ENCODE measurements around the gene PACRG.

The PACRG gene

GRCh38 chr6:163335056-163335455 is 607.3 kb downstream of the PACRG start:
- DNase-seq (ENCODE audit: low read depth), result no peak

DNA sequence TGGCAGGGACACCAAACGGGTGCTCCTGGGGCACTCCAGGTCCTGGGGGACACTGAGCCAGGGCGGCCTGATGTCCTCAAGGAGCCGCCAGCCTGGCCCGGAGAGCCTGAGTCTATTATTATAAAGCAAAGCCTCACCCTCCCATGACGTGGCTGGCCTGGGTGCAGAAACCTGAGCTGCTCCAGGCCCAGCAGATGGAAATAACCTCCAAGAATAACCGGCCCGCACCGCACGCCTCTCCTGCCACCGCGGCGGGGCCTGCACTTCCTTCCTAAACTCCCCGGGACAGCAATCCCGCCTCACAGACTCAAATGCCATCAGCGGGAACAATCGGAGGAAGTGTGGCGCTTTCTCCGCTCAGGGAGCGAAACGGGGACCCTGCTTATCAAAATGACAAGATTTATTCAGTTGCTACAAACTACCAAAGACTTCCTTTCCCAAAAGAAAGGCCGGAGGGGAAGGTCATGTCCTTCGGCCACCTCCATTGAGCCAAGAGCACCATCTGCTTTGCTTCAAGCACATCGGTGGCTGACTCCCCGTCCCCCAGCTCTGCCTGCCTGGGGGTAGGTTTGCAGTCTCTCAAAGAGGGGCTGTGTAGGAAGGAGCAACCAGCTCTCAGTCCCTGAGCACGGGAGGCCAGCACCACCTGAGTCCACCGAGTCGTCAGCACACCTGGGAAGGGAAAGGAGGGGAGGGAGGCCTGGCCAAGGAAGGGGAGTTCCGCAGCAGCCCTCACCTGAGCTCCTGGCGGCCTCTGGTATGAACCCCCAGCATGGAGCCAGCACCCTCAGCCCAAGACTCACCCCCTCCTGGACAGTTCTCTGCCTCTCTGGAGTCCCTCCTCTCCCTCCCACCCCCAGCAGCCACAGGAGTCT is 608.1 kb downstream of the PACRG start:
- DNase-seq (ENCODE audit: low read depth), result peak; percentile 51

- no peak for DNase-seq (ENCODE audit: low read depth)
These were observed 609.2 kb downstream of the PACRG start for GRCh38 chr6:163336961-163337360.

- no peak for DNase-seq (ENCODE audit: low read depth)
These were observed 610.2 kb downstream of the PACRG start for GRCh38 chr6:163337958-163338357.

GRCh38 chr6:163338671-163339405 is 611.1 kb downstream of the PACRG start:
- DNase-seq (ENCODE audit: low read depth), result peak; percentile 84

DNA sequence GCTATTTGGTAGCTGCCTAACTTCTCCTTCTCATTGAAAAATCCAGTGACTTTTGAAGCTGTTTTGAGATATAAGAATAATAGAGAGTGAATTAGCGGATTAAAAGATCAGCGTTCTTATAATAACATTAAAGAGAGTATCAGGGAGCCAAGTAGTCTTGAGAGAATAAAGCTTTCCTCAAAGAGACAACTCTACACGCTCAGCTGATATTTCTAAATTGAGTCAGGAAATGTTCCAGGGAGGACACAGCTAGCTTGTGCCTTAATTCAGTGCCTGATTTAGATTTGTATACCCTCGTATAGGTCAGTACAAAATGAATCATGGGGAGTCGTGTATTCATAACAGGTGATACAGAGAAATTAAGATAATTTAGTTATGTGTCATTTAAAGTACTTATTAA is 611.7 kb downstream of the PACRG start:
- no peak for DNase-seq (ENCODE audit: low read depth)

- DNase-seq (ENCODE audit: low read depth), result no peak
These were observed 612.6 kb downstream of the PACRG start for GRCh38 chr6:163340201-163340887.

- DNase-seq (ENCODE audit: low read depth), result no peak
These were observed 613.7 kb downstream of the PACRG start for GRCh38 chr6:163341224-163342061.

GRCh38 chr6:163342571-163343539 is 615.1 kb downstream of the PACRG start:
- no peak for DNase-seq (ENCODE audit: low read depth)

DNA sequence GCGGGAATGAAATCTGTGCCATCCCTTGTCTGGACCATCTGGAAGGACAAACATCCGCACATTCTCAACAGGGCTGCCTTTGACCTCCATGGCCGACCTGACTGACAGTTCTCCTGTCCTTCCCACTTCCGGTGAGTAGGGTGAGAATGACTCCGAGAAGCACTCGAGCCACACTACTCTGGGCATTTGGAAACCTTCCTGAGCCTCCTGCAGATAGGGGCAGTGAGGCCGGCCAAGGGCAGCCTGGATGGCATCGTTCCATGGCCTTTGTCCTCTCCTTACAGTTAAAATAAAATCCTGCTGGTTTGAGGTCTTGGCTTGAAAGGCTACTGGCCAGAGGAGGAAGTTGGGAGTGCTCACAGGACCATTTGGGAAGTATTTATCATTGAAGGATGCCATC is 615.8 kb downstream of the PACRG start:
- DNase-seq (ENCODE audit: low read depth), result no peak

- DNase-seq (ENCODE audit: low read depth), result no peak
These were observed 616.6 kb downstream of the PACRG start for GRCh38 chr6:163344411-163344810.

- DNase-seq (ENCODE audit: low read depth), result no peak
These were observed 618.2 kb downstream of the PACRG start for GRCh38 chr6:163345931-163346330.

GRCh38 chr6:163346497-163346961 is 618.8 kb downstream of the PACRG start:
- DNase-seq (ENCODE audit: low read depth), result no peak

DNA sequence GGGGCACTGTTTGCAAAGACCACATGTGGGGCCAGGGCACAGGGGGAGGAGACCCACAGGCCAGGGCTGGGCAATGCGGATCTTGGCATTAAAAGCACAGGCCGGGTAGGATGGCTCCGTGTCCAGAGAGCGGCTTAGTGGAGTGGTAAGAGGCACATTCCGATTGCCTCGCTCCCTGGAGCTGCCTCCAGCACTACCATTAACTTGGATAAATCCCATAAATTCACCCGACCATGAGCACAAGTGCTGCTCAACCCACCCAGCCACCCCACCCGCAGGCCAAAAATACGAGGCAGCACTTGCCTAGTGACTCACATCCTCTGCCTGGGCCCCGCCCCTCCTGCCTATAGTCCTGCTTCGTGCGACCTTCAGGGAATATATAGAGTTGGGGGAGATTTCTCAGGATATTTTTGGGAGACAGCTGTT is 619.3 kb downstream of the PACRG start:
- DNase-seq (ENCODE audit: low read depth), result no peak

GRCh38 chr6:163348789-163349680 is 621.3 kb downstream of the PACRG start:
- no peak for DNase-seq (ENCODE audit: low read depth)

- DNase-seq (ENCODE audit: low read depth), result no peak
These were observed 621.9 kb downstream of the PACRG start for GRCh38 chr6:163349696-163350095.

DNA sequence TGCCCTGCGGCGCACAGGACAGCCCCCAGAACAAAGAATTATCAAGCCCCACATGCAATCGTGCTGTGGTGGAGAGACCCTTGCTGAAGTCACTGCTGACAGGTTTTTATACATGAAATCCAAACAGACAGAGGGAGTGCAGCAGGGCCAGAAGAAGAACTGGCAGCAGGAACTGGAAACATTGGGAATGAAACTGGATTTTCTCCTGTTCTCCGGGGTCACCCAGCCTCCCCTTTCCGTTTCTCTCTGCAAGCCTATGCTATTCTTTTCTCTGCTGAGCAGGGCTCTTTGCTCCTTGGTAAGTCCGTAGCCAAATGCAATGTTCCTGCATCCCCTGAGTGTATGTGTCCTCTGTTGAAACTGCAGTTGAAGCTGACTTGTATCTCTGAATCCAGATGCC is 623.2 kb downstream of the PACRG start:
- no peak for DNase-seq (ENCODE audit: low read depth)

GRCh38 chr6:163352011-163352685 is 624.4 kb downstream of the PACRG start:
- DNase-seq (ENCODE audit: low read depth), result no peak

DNA sequence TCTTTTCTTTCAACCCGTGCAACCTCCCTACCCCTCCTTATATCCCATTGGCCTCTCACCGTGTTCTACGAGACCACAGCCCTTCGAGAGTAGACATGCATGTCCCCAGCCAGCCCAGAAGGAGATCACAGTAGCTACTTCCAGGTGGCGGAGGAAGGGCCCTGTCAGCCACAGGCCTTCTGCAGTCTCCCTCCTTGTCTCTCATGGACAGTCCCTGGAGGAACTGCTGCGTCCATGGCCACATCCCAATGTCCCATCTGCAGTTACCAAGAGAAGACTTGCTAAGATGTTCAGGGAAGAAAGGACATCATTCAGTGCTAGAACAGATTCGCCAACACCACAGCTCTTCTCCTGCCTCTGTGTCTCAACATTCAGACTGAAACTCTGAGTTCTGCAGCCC is 625.2 kb downstream of the PACRG start:
- DNase-seq (ENCODE audit: low read depth), result no peak
